ENCODE measurements around the gene RUNX2. TPM values are rescaled to one million over a fixed set of nuclear protein-coding genes. Genes with fewer than 3 reads are reported as not detected.

Gene RUNX2
- total and polyA plus RNA-seq, 2 of the 8 experiments (the other 6 are each of a cell fraction or from before 2014, with no cell fraction given) = 0.26 to 1.2 TPM

GRCh38 chr6:45566882-45567281, 238.8 kb downstream of the RUNX2 start (continued):
- no peak for TF ChIP-seq RXRA (IDR thresholded peaks at IDR 0.05; ENCODE audit: insufficient read depth, low read depth, low read length)
- no peak for TF ChIP-seq FOSL1 (IDR thresholded peaks at IDR 0.05; ENCODE audit: insufficient read depth, low read depth, low read length)

Measured in H1 (cell line).